Activated CD8-positive, alpha-beta memory T cell treated with anti-CD3 and anti-CD28 coated beads for 36 hours (primary cell): ENCODE measurements around the gene NFAM1. TPM values are rescaled to one million over a fixed set of nuclear protein-coding genes. Genes with fewer than 3 reads are reported as not detected.

Source experiments
- CTCF ChIA-PET: fragments of 350-600 bp; sonication (Branson Sonifier 250); formaldehyde crosslinking; loops from one replicate; lab custom pipeline; 2021; ENCODE audit warnings: antibody characterized with exemption; lab: Charles Lee
- POLR2A ChIA-PET: fragments of 350-600 bp; sonication (Branson Sonifier 250); formaldehyde crosslinking; loops from one replicate; lab custom pipeline; 2021; ENCODE audit warnings: antibody characterized with exemption; lab: Charles Lee
- total RNA-seq, 2 experiments: library from RNA; stranded (reverse); gene quantifications; one replicate each; pipeline ENCODE4 v1.2.3, GENCODE V29; 2021

NFAM1 gene
- total RNA-seq, 2 experiments from 2014 or later: 0.10 to 0.13 TPM

- POLR2A ChIA-PET: no interaction called here
- CTCF ChIA-PET: no interaction called here
Observed at GRCh38 chr22:42399315-42400271, 32.6 kb downstream of the NFAM1 start.

GRCh38 chr22:42397332-42398249, 34.6 kb downstream of the NFAM1 start:
- CTCF ChIA-PET: no interaction called here
- POLR2A ChIA-PET: no interaction called here

GRCh38 chr22:42396621-42397331, 35.4 kb downstream of the NFAM1 start:
- POLR2A ChIA-PET: interaction anchor here (0.7 kb wide), 1 partner anchor 330 kb away, joined by 3 read pairs; no protein-coding TSS in a partner anchor

DNA sequence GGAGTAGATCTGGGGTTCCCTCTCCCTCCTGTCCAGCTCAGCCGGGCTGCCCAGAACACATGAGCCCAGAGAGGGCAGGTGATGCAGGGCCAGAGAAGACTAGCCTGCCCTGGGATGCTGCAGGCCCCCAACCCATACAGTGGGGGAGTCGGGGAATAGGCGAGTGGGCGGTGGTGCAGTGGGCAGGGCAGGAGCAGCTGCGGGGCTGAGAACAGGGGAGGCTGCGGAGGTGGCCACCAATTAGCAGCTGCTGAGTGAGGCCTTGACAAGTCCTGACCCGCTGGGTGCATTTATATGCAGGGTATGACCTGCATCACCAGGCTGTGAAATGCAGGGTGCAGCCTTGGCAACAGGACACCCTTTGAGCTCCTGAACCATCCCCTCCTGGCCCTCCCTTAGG, 43.1 kb downstream of the NFAM1 start:
- POLR2A ChIA-PET: no interaction called here
- CTCF ChIA-PET: interaction anchor here (0.8 kb wide), 1 partner anchor 47 kb away, joined by 3 read pairs; no protein-coding TSS in a partner anchor

More at GRCh38 chr22:42396621-42397331, 35.4 kb downstream of the NFAM1 start:
- CTCF ChIA-PET: no interaction called here

DNA sequence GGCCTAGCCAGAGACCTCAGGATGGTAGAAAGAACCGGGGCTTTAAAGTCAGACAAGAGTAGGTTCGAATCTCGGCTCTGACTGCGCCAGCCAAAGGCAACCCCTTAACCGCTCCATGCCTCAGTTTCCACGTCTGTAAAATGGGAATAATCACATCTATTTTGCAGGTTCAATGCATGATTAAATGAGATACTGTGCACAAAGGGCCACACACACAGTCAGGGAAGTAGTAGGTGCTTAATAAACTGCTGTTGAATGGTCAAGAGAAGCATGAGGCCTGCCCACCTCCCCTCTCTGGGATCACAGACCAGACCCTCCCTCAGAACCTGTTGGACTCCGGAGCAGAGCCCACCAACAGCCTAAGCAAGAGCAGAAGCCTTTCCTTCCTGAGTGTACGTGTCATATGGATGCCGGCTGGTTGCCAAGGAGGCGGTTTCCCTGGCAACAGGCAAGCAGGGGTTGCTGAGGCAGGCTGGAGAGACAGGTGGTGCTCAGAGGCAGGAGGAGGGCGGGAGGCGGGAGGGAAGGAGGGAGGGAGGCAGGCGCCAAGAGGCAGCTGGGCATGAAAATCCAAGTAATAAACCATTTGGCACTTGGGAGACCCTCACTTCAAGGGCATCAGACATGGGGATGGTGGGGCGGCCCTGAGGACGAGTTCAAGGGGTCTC, 43.9 kb downstream of the NFAM1 start:
- ChIA-PET POLR2A (no interaction called here), CTCF (no interaction called here)

GRCh38 chr22:42387631-42388030, 44.6 kb downstream of the NFAM1 start:
- POLR2A ChIA-PET: no interaction called here
- CTCF ChIA-PET: no interaction called here

DNA sequence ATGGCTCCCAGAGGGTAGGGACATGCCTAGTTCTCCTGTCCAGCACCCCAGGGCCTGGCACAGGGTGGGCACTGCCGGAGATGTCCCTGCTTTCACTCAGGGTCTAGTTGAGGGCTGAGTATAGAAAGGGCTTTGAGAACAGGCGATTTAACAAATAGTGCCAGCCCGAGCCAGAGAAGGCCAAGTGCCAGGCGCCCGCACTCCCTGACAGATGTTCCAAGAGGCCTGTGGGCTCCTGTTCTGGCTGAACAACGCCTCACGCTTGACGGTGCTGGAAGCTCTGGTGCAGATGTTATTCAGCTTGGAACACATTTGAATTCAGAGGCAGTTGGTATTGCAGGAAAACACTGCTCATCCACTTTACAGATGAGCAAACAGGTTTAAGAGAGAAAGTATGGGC, 46.5 kb downstream of the NFAM1 start:
- CTCF ChIA-PET: no interaction called here
- POLR2A ChIA-PET: no interaction called here

DNA sequence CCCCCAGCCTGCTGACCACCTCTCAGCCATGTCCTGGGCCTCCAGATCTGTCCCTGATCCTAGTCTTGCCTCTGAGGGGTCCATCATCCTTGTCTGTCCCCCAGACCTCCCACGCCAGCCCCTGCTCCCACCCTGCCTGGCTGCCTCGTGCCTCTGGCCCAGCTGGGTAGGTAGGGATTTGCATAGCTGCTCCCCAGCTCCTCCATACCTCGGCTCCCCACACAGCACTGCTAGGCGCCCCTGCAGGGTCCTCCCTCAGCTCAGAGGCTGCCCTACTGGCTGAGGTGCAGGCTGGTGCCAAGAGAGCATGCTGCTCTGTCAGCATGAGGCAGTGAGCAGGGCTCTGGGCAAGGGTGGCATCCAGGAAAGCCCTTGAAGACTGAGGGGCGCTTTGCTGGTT, 47.7 kb downstream of the NFAM1 start:
- ChIA-PET CTCF (interaction anchor here (0.7 kb wide), 1 partner anchor 60 kb away, joined by 5 read pairs; no protein-coding TSS in a partner anchor), POLR2A (no interaction called here)

DNA sequence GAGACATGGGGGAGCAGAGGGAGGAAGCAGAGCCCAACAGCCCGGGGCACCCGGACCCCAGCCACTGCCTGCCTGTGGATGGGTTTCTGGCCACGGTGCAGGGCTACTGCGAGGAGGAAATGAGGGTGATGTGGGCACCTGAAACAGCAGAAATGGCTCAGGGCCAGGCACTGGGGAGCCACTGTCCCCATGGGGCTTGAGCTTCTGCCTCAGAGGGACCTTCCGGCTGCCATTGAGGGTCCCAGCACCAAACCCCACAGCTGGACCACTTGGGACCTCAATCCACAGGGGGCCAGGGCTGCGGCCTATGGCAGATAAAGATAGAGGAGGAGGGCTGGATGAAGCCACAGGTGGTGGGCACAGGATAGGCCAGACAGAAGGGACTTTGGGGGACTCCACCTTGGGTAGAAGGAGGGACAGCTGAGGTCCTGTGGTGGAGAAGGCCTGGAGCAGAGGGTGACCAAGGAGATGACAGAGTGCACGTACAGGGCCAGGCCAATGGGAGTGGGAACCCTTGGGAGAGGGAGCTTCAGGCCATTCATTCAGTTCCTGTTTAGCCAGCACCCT, 48.3 kb downstream of the NFAM1 start:
- POLR2A ChIA-PET: no interaction called here
- CTCF ChIA-PET: no interaction called here

DNA sequence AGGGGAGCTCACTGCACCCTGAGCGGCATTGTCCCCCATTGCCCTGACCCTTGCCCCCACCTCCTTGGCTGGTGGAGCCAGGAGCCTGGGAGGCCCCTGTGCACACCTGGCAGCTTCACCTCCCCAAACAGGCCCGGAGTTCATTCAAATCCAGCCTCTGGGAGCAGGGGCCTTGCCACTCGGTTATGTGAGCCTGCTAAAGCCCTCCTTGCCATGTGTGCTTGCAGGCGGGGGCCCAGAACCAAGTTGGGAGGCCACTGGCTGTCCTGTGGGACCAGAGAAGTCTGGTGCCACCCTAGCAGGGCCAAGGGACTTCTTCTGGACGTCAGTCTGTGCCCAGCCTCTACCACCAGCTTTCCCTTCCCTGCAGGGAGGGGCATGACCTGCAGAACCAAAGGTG, 48.9 kb downstream of the NFAM1 start:
- ChIA-PET POLR2A (no interaction called here), CTCF (interaction anchor here (0.9 kb wide), 1 partner anchor 209 kb away, joined by 3 read pairs; no protein-coding TSS in a partner anchor)

GRCh38 chr22:42380769-42381551, 51.2 kb downstream of the NFAM1 start:
- CTCF ChIA-PET: no interaction called here

GRCh38 chr22:42379966-42380537, 52.2 kb downstream of the NFAM1 start:
- ChIA-PET POLR2A (no interaction called here), CTCF (no interaction called here)

More at GRCh38 chr22:42380769-42381551, 51.2 kb downstream of the NFAM1 start:
- POLR2A ChIA-PET: no interaction called here

DNA sequence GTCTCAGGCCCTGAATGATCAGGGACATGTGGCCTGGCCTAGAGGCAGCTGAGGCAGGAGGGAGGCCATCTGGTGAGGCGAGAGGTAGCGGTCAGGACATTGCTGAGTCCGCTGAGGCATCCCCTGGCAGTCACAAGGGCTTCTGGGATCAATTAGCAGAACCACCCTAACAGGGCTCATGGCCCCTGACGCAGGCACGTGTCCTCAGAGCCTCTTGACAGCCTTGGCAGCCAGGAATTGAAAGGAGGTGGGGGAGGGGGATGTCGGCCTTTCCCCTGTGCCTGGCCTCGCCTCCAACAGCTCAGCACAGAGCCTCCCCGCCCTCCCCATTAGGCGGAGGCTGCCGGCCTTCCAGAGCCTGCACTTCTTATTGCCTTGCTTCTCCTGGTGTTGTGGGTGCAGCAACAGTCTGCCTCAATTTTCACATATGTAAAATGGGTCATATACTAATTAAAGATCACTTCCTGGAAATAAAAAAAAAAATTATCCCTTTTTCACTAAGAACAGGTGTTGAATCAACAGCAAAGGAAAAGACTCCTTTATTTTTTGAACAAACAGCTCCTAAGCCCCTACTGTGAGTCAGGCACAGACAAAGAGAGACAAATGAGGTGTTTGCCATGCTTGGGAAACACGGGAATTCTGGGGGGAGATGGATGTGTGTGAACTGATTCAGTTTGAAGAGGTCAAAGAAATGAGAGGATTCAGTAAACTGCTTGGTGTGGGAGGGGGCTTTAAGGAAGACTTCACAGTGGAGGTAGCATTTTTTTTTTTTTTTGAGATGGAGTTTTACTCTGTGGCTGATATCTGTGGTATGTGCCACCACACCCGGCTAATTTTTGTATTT, 55.3 kb downstream of the NFAM1 start:
- ChIA-PET CTCF (interaction anchor here (0.7 kb wide), 1 partner anchor 92 kb away, joined by 3 read pairs; no protein-coding TSS in a partner anchor), POLR2A (no interaction called here)

- POLR2A ChIA-PET: no interaction called here
- CTCF ChIA-PET: interaction anchor here (0.7 kb wide), 1 partner anchor 61 kb away, joined by 4 read pairs; no protein-coding TSS in a partner anchor
Observed at GRCh38 chr22:42375982-42376381, 56.2 kb downstream of the NFAM1 start.

GRCh38 chr22:42372976-42373375, 59.2 kb downstream of the NFAM1 start:
- ChIA-PET POLR2A (no interaction called here), CTCF (no interaction called here)

DNA sequence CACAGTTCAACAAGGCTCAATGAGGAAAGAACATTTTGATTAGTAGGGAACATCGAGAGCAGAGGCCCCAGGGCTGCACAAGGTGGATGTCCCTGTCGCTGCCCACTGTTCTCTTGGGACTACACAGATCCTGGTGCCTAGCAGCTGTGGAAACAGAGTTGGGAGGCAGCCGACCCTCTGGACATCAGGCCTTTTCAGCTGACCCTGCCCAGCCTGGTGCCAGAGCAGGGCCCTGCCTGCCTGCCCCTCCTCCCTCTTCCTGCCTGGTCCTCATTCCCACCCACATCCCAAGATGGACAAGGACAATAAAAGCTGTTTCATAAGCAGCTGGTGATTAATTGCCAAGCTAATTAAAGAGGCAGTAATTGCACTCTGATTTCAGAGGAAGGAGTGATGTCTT, 60.7 kb downstream of the NFAM1 start:
- CTCF ChIA-PET: no interaction called here
- POLR2A ChIA-PET: no interaction called here
